Ascending aorta (tissue), 2 donors: ENCODE data around the gene ADRA2C. TPM values are rescaled to one million over a fixed set of nuclear protein-coding genes. Genes with fewer than 3 reads are reported as not detected.

Experiments
- DNase-seq, 2 donors: peaks; one replicate each; pipeline ENCODE4 v3.0.0-alpha.2; 2019; ENCODE audit warnings: low spot score in 2 of 2
- H3K27ac ChIP-seq, 2 donors: fragments of 200-600 bp; sonication (generic); one replicate each; pipeline ENCODE4 v1.5.1; 2016 to 2017; ENCODE audit warnings: mild to moderate bottlenecking in 1 of 2
- H3K27me3 ChIP-seq: fragments of 200-600 bp; sonication (generic); one replicate; pipeline ENCODE4 v1.5.1; 2017
- H3K36me3 ChIP-seq, 2 donors: fragments of 200-600 bp; sonication (generic); one replicate each; pipeline ENCODE4 v1.5.1; 2016
- H3K4me1 ChIP-seq, 2 donors: fragments of 200-600 bp; sonication (generic); one replicate each; pipeline ENCODE4 v1.5.1; 2016 to 2017; ENCODE audit warnings: mild to moderate bottlenecking in 1 of 2
- H3K4me3 ChIP-seq, 2 donors: fragments of 200-600 bp; sonication (generic); one replicate each; pipeline ENCODE4 v1.5.1; 2016 to 2017; ENCODE audit warnings: mild to moderate bottlenecking in 1 of 2
- H3K9me3 ChIP-seq, 2 donors: fragments of 200-600 bp; sonication (generic); one replicate each; pipeline ENCODE4 v1.5.1; 2016
- CTCF ChIP-seq, 3 experiments: fragments of 200-600 bp in 2 of 3; fragments of 450-650 bp in 1 of 3; sonication (generic) in 2 of 3; IDR thresholded peaks; one replicate each; pipeline ENCODE4 v1.5.1; 2016 to 2019; ENCODE audit warnings: antibody characterized with exemption in 3 of 3, mild to moderate bottlenecking in 1 of 3, moderate library complexity in 1 of 3
- intact Hi-C: fragments of 100-400 bp; cut with DNase I; formaldehyde crosslinking; loops from one replicate; pipeline ENCODE4 v1.15.1; 2023
- total RNA-seq: library from RNA; depleted of rRNA; stranded (reverse); fragments of >200 nt; gene quantifications from one replicate; pipeline ENCODE4 v1.1.0, GENCODE V29; 2016

Gene ADRA2C
- total RNA-seq, 1 donor from 2014 or later: 46.1 TPM

- H3K27me3 ChIP-seq: no peaks in the 10 kb centered on the region
Measured at GRCh38 chr4:3801521-3801920, 35.3 kb downstream of the ADRA2C start.

DNA sequence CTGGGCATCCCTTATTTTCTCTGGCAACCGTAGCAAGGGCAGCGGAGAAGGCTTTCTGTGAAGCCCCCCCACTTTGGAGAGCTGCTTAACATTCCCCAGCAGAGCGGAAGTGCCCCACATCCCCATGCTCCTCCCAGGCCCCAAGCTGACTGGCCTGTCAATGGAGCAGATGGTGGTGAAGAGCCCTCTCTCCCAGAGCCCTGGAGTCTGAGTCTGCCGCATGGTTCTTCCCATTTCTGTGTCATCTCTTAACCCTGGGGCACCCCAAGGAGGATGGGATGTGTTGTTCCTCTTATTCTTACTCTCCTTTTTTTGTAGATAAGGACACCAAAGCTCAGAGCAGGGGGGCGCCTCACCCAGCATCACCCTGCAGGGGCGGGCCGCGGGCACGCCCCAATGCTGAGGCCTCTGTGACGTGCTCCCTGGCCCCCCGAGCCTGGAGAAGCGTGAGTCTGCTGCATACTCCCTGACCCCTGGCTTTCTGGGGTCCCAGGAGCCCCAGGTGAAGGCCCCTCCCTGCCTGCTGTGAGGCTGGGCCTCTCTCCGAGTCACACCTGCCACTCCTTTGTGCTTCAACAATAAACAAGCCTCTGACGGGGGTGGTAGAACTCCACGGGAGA, 35.9 kb downstream of the ADRA2C start:
- H3K27me3 ChIP-seq: no peaks in the 10 kb centered on the region
- DNase-seq: no peak
- no peak for TF ChIP-seq CTCF (IDR thresholded peaks at IDR 0.05)

More at GRCh38 chr4:3801521-3801920, 35.3 kb downstream of the ADRA2C start:
- intact Hi-C loops: no loop called here
- H3K36me3 ChIP-seq: no peaks in the 10 kb centered on the region
- H3K4me1 ChIP-seq: no peaks in the 10 kb centered on the region
- no peak overlapping the region for H3K27ac ChIP-seq
- no peak overlapping the region for H3K4me3 ChIP-seq
- TF ChIP-seq CTCF (IDR thresholded peaks at IDR 0.05): no peak
- no peak for DNase-seq
- no peaks in the 10 kb centered on the region for H3K9me3 ChIP-seq

GRCh38 chr4:3802571-3803474, 36.6 kb downstream of the ADRA2C start:
- intact Hi-C loops: no loop called here
- TF ChIP-seq CTCF (IDR thresholded peaks at IDR 0.05): no peak
- Histone ChIP-seq H3K27ac (no peak overlapping the region), H3K9me3 (no peaks in the 10 kb centered on the region), H3K4me3 (no peak overlapping the region), H3K27me3 (no peaks in the 10 kb centered on the region), H3K4me1 (no peaks in the 10 kb centered on the region), H3K36me3 (no peaks in the 10 kb centered on the region)
- no peak for DNase-seq

More for the DNA sequence above, 35.9 kb downstream of the ADRA2C start:
- no peak overlapping the region for H3K4me3 ChIP-seq
- no peak overlapping the region for H3K27ac ChIP-seq
- no peaks in the 10 kb centered on the region for H3K9me3 ChIP-seq
- no peaks in the 10 kb centered on the region for H3K4me1 ChIP-seq
- intact Hi-C loops: no loop called here
- no peaks in the 10 kb centered on the region for H3K36me3 ChIP-seq

DNA sequence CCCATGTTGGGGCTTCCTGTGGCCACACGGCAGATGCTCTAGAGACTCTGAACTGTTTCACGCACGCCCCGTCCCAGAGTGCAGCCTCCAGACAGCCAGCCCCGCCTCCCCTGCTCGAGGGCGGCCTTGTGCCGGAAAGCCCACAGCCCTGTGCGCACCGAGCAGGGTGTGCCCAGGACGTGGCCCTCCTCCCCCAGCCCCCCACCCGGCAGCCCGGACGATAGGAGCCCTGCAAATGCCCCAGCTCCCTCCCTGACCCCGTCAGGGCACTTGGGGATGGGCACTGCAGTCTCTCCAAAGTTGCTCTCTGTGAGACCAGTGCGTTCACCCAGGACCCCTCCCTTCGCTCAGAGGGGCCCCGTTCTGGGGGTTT, 37.3 kb downstream of the ADRA2C start:
- Histone ChIP-seq H3K4me3 (no peak overlapping the region), H3K4me1 (no peaks in the 10 kb centered on the region), H3K36me3 (no peaks in the 10 kb centered on the region), H3K9me3 (no peaks in the 10 kb centered on the region), H3K27ac (no peak overlapping the region), H3K27me3 (no peaks in the 10 kb centered on the region)
- intact Hi-C loops: no loop called here
- no peak for TF ChIP-seq CTCF (IDR thresholded peaks at IDR 0.05)
- no peak for DNase-seq

- intact Hi-C loops: no loop called here
- H3K9me3 ChIP-seq: no peaks in the 10 kb centered on the region
- no peak overlapping the region for H3K4me3 ChIP-seq
- H3K27me3 ChIP-seq: no peaks in the 10 kb centered on the region
- DNase-seq: no peak
- no peaks in the 10 kb centered on the region for H3K36me3 ChIP-seq
- no peak for TF ChIP-seq CTCF (IDR thresholded peaks at IDR 0.05)
- no peak overlapping the region for H3K27ac ChIP-seq
- no peaks in the 10 kb centered on the region for H3K4me1 ChIP-seq
Measured at GRCh38 chr4:3803946-3804345, 37.8 kb downstream of the ADRA2C start.
